GM21717 (cell line): ENCODE data around the gene DRP2.
"Not testable (repeated sequence)": the region's sequence is repeated elsewhere in the genome, so short reads cannot be mapped to it uniquely, and the experiment has no call there.

Experiments used
- ATAC-seq: cut with Tn5 transposase; IDR thresholded peaks from one replicate; pipeline ENCODE4 v1.9.1; 2021; ENCODE audit warnings: mild to moderate bottlenecking, moderate library complexity; ENCODE audit not compliant: unreplicated experiment

The DRP2 gene

GRCh38 chrX:101231080-101231479, 11.5 kb downstream of the DRP2 start:
- ATAC-seq, result no peak

GRCh38 chrX:101232316-101232715, 12.7 kb downstream of the DRP2 start:
- no peak for ATAC-seq

GRCh38 chrX:101237041-101237440, 17.5 kb downstream of the DRP2 start:
- no peak for ATAC-seq

- ATAC-seq, result no peak
Measured at GRCh38 chrX:101241531-101241930, 21.9 kb downstream of the DRP2 start.

GRCh38 chrX:101252634-101253033, 33.0 kb downstream of the DRP2 start:
- no peak for ATAC-seq

- no peak for ATAC-seq
Measured at GRCh38 chrX:101257448-101258258, 38.1 kb downstream of the DRP2 start.

- no peak for ATAC-seq
Measured at GRCh38 chrX:101258259-101258581, 38.6 kb downstream of the DRP2 start.

- no peak for ATAC-seq
Measured at GRCh38 chrX:101260435-101260834, 40.8 kb downstream of the DRP2 start.

GRCh38 chrX:101262590-101262989, 43.0 kb downstream of the DRP2 start:
- ATAC-seq, result no peak

GRCh38 chrX:101263766-101264165, 44.2 kb downstream of the DRP2 start:
- ATAC-seq, result no peak

- no peak for ATAC-seq
Measured at GRCh38 chrX:101265869-101266428, 46.4 kb downstream of the DRP2 start.

- ATAC-seq, result no peak
Measured at GRCh38 chrX:101274198-101274597, 54.6 kb downstream of the DRP2 start.

- ATAC-seq, result no peak
Measured at GRCh38 chrX:101276238-101276637, 56.7 kb downstream of the DRP2 start.

GRCh38 chrX:101287402-101287801, 67.8 kb downstream of the DRP2 start:
- peak; percentile 56 for ATAC-seq

GRCh38 chrX:101290957-101291603, 71.5 kb downstream of the DRP2 start, which contains the start of gene TAF7L:
TAF7L (minus strand) TSS chrX:101291334; CDS start chrX:101287543, 3,791 bp downstream.
- ATAC-seq, result no peak

GRCh38 chrX:101295603-101296002, 76.0 kb downstream of the DRP2 start:
- not testable (repeated sequence) for ATAC-seq

GRCh38 chrX:101303790-101304189, 84.2 kb downstream of the DRP2 start:
- ATAC-seq, result no peak
